CD8-positive, alpha-beta memory T cell (primary cell): ENCODE results near the gene RBM47. TPM values are rescaled to one million over a fixed set of nuclear protein-coding genes. Genes with fewer than 3 reads are reported as not detected.

Source experiments
- CTCF ChIA-PET: fragments of 350-600 bp; sonication (Branson Sonifier 250); formaldehyde crosslinking; loops from one replicate; lab custom pipeline; 2021; ENCODE audit warnings: antibody characterized with exemption; lab: Charles Lee
- POLR2A ChIA-PET: fragments of 350-600 bp; sonication (Branson Sonifier 250); formaldehyde crosslinking; loops from one replicate; lab custom pipeline; 2021; ENCODE audit warnings: antibody characterized with exemption; lab: Charles Lee
- DNase-seq, 5 donors: peaks; one replicate each; pipeline versions ENCODE4 v3.0.0 to v3.0.0-alpha.2; 2020 to 2022; ENCODE audit warnings: mixed read lengths in 1 of 5
- H3K27ac ChIP-seq: one replicate; pipeline ENCODE4 v1.7.0; 2013; ENCODE audit warnings: low read depth, mild to moderate bottlenecking, low read length, moderate library complexity
- H3K27me3 ChIP-seq: 2 replicates; pipeline ENCODE4 v1.7.0; 2013; ENCODE audit warnings: low read length, mild to moderate bottlenecking; ENCODE audit not compliant: insufficient read depth, poor library complexity, severe bottlenecking
- H3K36me3 ChIP-seq: 2 replicates; pipeline ENCODE4 v1.7.0; 2013; ENCODE audit warnings: mild to moderate bottlenecking, low read length, moderate library complexity; ENCODE audit not compliant: insufficient read depth
- H3K4me1 ChIP-seq: 2 replicates; pipeline ENCODE4 v1.7.0; 2013; ENCODE audit warnings: mild to moderate bottlenecking, low read length, moderate library complexity; ENCODE audit not compliant: insufficient read depth
- H3K4me3 ChIP-seq: 2 replicates; pipeline ENCODE4 v1.7.0; 2013; ENCODE audit warnings: mild to moderate bottlenecking, low read length
- H3K9me3 ChIP-seq: 2 replicates; pipeline ENCODE4 v1.7.0; 2013; ENCODE audit warnings: mild to moderate bottlenecking, low read length
- H3K27ac Mint-ChIP-seq, 8 donors: one replicate each; pipeline ENCODE4 v1.8.0; 2020 to 2021; ENCODE audit warnings: mixed read lengths in 8 of 8, mild to moderate bottlenecking in 6 of 8, inconsistent platforms in 3 of 8, moderate library complexity in 3 of 8
- H3K27me3 Mint-ChIP-seq, 2 donors: one replicate each; pipeline ENCODE4 v1.8.0; 2020 to 2021; ENCODE audit warnings: mixed read lengths in 2 of 2, mild to moderate bottlenecking in 1 of 2, moderate library complexity in 1 of 2
- H3K36me3 Mint-ChIP-seq, 3 donors: one replicate each; pipeline ENCODE4 v1.8.0; 2020 to 2021; ENCODE audit warnings: mixed read lengths in 3 of 3, inconsistent platforms in 1 of 3, mild to moderate bottlenecking in 1 of 3
- H3K4me1 Mint-ChIP-seq, 3 donors: one replicate each; pipeline ENCODE4 v1.8.0; 2020 to 2021; ENCODE audit warnings: mixed read lengths in 3 of 3, inconsistent platforms in 1 of 3, mild to moderate bottlenecking in 1 of 3
- H3K4me3 Mint-ChIP-seq, 7 donors: one replicate each; pipeline ENCODE4 v1.8.0; 2020 to 2021; ENCODE audit warnings: mixed read lengths in 7 of 7, mild to moderate bottlenecking in 6 of 7, moderate library complexity in 4 of 7, inconsistent platforms in 2 of 7
- H3K9me3 Mint-ChIP-seq, 5 donors: one replicate each; pipeline ENCODE4 v1.8.0; 2020 to 2022; ENCODE audit warnings: mixed read lengths in 5 of 5, mild to moderate bottlenecking in 3 of 5, moderate library complexity in 2 of 5, inconsistent platforms in 1 of 5
- polyA plus RNA-seq: library from polyadenylated mRNA; unstranded; fragments of 300-500 nt; fragmentation: Illumina TruSeq; gene quantifications from one replicate; pipeline ENCODE4 v1.2.3, GENCODE V29; 2021
- total RNA-seq, 2 experiments: library from RNA; stranded (reverse); gene quantifications; one replicate each; pipeline ENCODE4 v1.2.3, GENCODE V29; 2021

RBM47 gene
- total RNA-seq (1 to 10 TPM; 1.1 to 1.4 TPM), polyA plus RNA-seq (not detected)

- H3K27me3 Mint-ChIP-seq: peaks cover 26 to 63% of the 10 kb centered on the region in 2 donors
- H3K36me3 Mint-ChIP-seq: no peaks in the 10 kb centered on the region
- Histone ChIP-seq H3K4me1 (no peaks in the 10 kb centered on the region), H3K4me3 (peak within 1 kb of the TSS; percentile 56), H3K9me3 (no peaks in the 10 kb centered on the region), H3K27me3 (no peaks in the 10 kb centered on the region), H3K27ac (no peak within 1 kb of the TSS), H3K36me3 (no peaks in the 10 kb centered on the region)
- ChIA-PET POLR2A (no interaction called here), CTCF (no interaction called here)
- H3K9me3 Mint-ChIP-seq: no peaks in the 10 kb centered on the region
- peak within 1 kb of the TSS in 1 of 8 donors; percentile 62 for H3K27ac Mint-ChIP-seq
- peak in 1 of 5 donors; percentile 13 for DNase-seq
- peaks cover 8 to 12% (median 12%) of the 10 kb centered on the region in 3 donors for H3K4me1 Mint-ChIP-seq
- H3K4me3 Mint-ChIP-seq: peak within 1 kb of the TSS; percentile 10 to 74 (median 63)
Observed at GRCh38 chr4:40629401-40630334, at the start of gene RBM47. Gene RBM47 (minus strand): TSS chr4:40629864. CDS start chr4:40438893, 190,971 bp downstream.

GRCh38 chr4:40678421-40678820, 48.8 kb upstream of the RBM47 start:
- Mint-ChIP-seq H3K4me3 (no peak overlapping the region), H3K27me3 (peaks cover 0 to 2% of the 10 kb centered on the region in 2 donors), H3K4me1 (peaks cover 2 to 5% (median 5%) of the 10 kb centered on the region in 3 donors), H3K9me3 (no peaks in the 10 kb centered on the region), H3K36me3 (peaks cover 0 to 1% (median 0%) of the 10 kb centered on the region in 3 donors), H3K27ac (no peak overlapping the region)
- H3K9me3 ChIP-seq: no peaks in the 10 kb centered on the region
- H3K27ac ChIP-seq: no peak overlapping the region
- H3K4me1 ChIP-seq: peaks cover 5% of the 10 kb centered on the region
- H3K27me3 ChIP-seq: no peaks in the 10 kb centered on the region
- no peak for DNase-seq
- no peaks in the 10 kb centered on the region for H3K36me3 ChIP-seq
- POLR2A ChIA-PET: no interaction called here
- CTCF ChIA-PET: interaction anchor here (0.8 kb wide), 1 partner anchor 11 kb away, joined by 3 read pairs; no protein-coding TSS in a partner anchor
- no peak overlapping the region for H3K4me3 ChIP-seq

- ChIA-PET POLR2A (no interaction called here), CTCF (no interaction called here)
- Histone ChIP-seq H3K36me3 (no peaks in the 10 kb centered on the region), H3K27ac (no peak overlapping the region), H3K4me1 (peaks cover 16% of the 10 kb centered on the region), H3K4me3 (no peak overlapping the region), H3K9me3 (no peaks in the 10 kb centered on the region), H3K27me3 (no peaks in the 10 kb centered on the region)
- H3K36me3 Mint-ChIP-seq: peaks cover 0 to 1% (median 0%) of the 10 kb centered on the region in 3 donors
- H3K27ac Mint-ChIP-seq: no peak overlapping the region
- no peak for DNase-seq
- no peaks in the 10 kb centered on the region for H3K9me3 Mint-ChIP-seq
- no peaks in the 10 kb centered on the region for H3K27me3 Mint-ChIP-seq
- H3K4me1 Mint-ChIP-seq: peaks cover 14 to 26% (median 23%) of the 10 kb centered on the region in 3 donors
- no peak overlapping the region for H3K4me3 Mint-ChIP-seq
Observed at GRCh38 chr4:40675166-40675565, 45.5 kb upstream of the RBM47 start.

- no peak overlapping the region for H3K27ac ChIP-seq
- ChIA-PET POLR2A (no interaction called here), CTCF (no interaction called here)
- no peaks in the 10 kb centered on the region for H3K36me3 ChIP-seq
- peaks cover 16% of the 10 kb centered on the region for H3K4me1 ChIP-seq
- H3K27me3 Mint-ChIP-seq: no peaks in the 10 kb centered on the region
- peak overlapping the region; percentile 19 to 94 (median 84) for H3K27ac Mint-ChIP-seq
- H3K27me3 ChIP-seq: no peaks in the 10 kb centered on the region
- H3K4me3 ChIP-seq: no peak overlapping the region
- peaks cover 14 to 26% (median 23%) of the 10 kb centered on the region in 3 donors for H3K4me1 Mint-ChIP-seq
- H3K36me3 Mint-ChIP-seq: no peaks in the 10 kb centered on the region
- H3K9me3 ChIP-seq: no peaks in the 10 kb centered on the region
- peak in 3 of 5 donors; percentile 6 to 53 (median 51) for DNase-seq
- H3K9me3 Mint-ChIP-seq: no peaks in the 10 kb centered on the region
- peak overlapping the region in 5 of 7 donors; percentile 7 to 57 (median 52) for H3K4me3 Mint-ChIP-seq
Observed at GRCh38 chr4:40672528-40673522, 43.2 kb upstream of the RBM47 start.

GRCh38 chr4:40669504-40669903, 39.8 kb upstream of the RBM47 start:
- H3K36me3 ChIP-seq: no peaks in the 10 kb centered on the region
- peaks cover 14 to 26% (median 23%) of the 10 kb centered on the region in 3 donors for H3K4me1 Mint-ChIP-seq
- H3K27me3 Mint-ChIP-seq: no peaks in the 10 kb centered on the region
- ChIA-PET POLR2A (no interaction called here), CTCF (no interaction called here)
- H3K9me3 ChIP-seq: no peaks in the 10 kb centered on the region
- no peak overlapping the region for H3K27ac Mint-ChIP-seq
- H3K36me3 Mint-ChIP-seq: no peaks in the 10 kb centered on the region
- H3K9me3 Mint-ChIP-seq: no peaks in the 10 kb centered on the region
- no peak overlapping the region for H3K4me3 Mint-ChIP-seq
- no peaks in the 10 kb centered on the region for H3K27me3 ChIP-seq
- H3K4me1 ChIP-seq: peaks cover 16% of the 10 kb centered on the region
- no peak overlapping the region for H3K4me3 ChIP-seq
- no peak for DNase-seq
- no peak overlapping the region for H3K27ac ChIP-seq

GRCh38 chr4:40665842-40666241, 36.2 kb upstream of the RBM47 start:
- no peaks in the 10 kb centered on the region for H3K36me3 ChIP-seq

GRCh38 chr4:40662962-40663604, 33.4 kb upstream of the RBM47 start:
- no peaks in the 10 kb centered on the region for H3K36me3 ChIP-seq
- Mint-ChIP-seq H3K27ac (no peak overlapping the region), H3K27me3 (no peaks in the 10 kb centered on the region), H3K36me3 (no peaks in the 10 kb centered on the region), H3K4me1 (no peaks in the 10 kb centered on the region), H3K9me3 (no peaks in the 10 kb centered on the region), H3K4me3 (no peak overlapping the region)
- no peaks in the 10 kb centered on the region for H3K9me3 ChIP-seq
- no peaks in the 10 kb centered on the region for H3K4me1 ChIP-seq
- no peak overlapping the region for H3K4me3 ChIP-seq
- DNase-seq: no peak
- H3K27ac ChIP-seq: no peak overlapping the region
- ChIA-PET POLR2A (no interaction called here), CTCF (no interaction called here)
- H3K27me3 ChIP-seq: no peaks in the 10 kb centered on the region

More at GRCh38 chr4:40665842-40666241, 36.2 kb upstream of the RBM47 start:
- DNase-seq: no peak
- H3K9me3 Mint-ChIP-seq: no peaks in the 10 kb centered on the region
- ChIA-PET CTCF (no interaction called here), POLR2A (no interaction called here)
- no peak overlapping the region for H3K4me3 Mint-ChIP-seq
- no peaks in the 10 kb centered on the region for H3K4me1 ChIP-seq
- H3K27me3 ChIP-seq: no peaks in the 10 kb centered on the region
- peak overlapping the region in 1 of 8 donors; percentile 5 for H3K27ac Mint-ChIP-seq
- H3K27me3 Mint-ChIP-seq: no peaks in the 10 kb centered on the region
- no peak overlapping the region for H3K4me3 ChIP-seq
- no peaks in the 10 kb centered on the region for H3K4me1 Mint-ChIP-seq
- H3K9me3 ChIP-seq: no peaks in the 10 kb centered on the region
- H3K27ac ChIP-seq: no peak overlapping the region
- no peaks in the 10 kb centered on the region for H3K36me3 Mint-ChIP-seq
